ENCODE results near the gene C8B.

C8B gene

DNA sequence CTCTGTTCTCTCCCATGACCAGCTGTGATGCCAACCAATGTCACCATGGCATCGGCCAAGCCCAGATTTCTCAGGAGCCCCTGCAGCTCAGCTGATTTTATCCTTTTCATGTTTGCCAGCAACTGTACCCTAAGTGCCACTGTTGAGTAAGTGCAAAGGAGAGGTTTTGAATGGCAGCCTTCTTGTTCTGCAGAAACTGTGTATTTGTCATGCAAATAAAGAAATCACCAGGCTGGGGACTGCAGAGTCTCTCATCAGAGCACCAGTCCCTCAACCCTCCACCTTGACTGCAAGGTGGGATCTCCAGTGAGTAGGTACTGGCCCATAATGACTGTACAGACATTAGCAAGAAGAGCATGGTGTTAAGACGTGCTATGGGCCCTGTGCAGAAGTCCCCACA is 26.6 kb downstream of the C8B start:
- no peak overlapping the region for H3K9ac ChIP-seq (ENCODE audit: low read length)
- H3K4me3 ChIP-seq (ENCODE audit: low read length), result no peak overlapping the region
- H3K27me3 ChIP-seq (ENCODE audit: control insufficient read depth, insufficient read depth, low read length), result no peaks in the 10 kb centered on the region
- no peaks in the 10 kb centered on the region for H3K4me1 ChIP-seq (ENCODE audit: control insufficient read depth, insufficient read depth, low read length)
- H3K36me3 ChIP-seq (ENCODE audit: control insufficient read depth, insufficient read depth, low read length), result no peaks in the 10 kb centered on the region
- no peak overlapping the region for H3K27ac ChIP-seq (ENCODE audit: low read depth, low read length)

GRCh38 chr1:56938646-56939045 is 27.2 kb downstream of the C8B start:
- Histone ChIP-seq H3K27ac (ENCODE audit: low read depth, low read length) (no peak overlapping the region), H3K9ac (ENCODE audit: low read length) (no peak overlapping the region), H3K4me1 (ENCODE audit: control insufficient read depth, insufficient read depth, low read length) (no peaks in the 10 kb centered on the region), H3K36me3 (ENCODE audit: control insufficient read depth, insufficient read depth, low read length) (no peaks in the 10 kb centered on the region), H3K4me3 (ENCODE audit: low read length) (no peak overlapping the region), H3K27me3 (ENCODE audit: control insufficient read depth, insufficient read depth, low read length) (no peaks in the 10 kb centered on the region)

DNA sequence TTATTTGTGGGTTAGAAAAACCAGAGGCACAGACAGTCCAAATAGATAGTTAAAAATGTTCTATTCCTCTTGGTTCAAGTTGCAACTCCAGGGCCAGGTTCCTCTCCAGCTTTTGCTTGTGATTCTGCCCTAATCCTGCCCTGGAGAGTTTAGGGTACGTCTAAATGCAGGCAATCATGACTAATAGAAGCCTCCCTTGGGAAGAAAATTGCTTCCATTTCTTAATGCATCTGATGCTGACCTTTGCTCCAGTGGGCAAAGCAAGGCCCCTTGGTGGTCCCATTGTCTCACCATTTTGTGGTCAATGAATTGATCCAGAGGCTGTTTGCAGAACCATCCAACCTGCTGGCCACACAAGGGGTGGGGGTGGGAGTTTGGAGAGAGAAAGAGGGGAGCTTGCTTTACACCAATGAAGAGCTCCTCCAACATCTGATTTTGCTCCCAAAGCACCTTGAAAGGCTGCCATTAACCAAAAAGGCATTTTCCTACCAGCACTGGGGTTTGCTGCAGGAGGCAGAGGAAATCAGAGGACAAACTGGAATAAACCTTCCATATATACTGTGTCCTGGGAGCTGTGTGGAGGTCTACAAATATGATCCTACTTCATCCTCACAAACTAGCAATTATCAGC is 31.3 kb downstream of the C8B start:
- Histone ChIP-seq H3K27ac (ENCODE audit: low read depth, low read length) (no peak overlapping the region), H3K36me3 (ENCODE audit: control insufficient read depth, insufficient read depth, low read length) (no peaks in the 10 kb centered on the region), H3K27me3 (ENCODE audit: control insufficient read depth, insufficient read depth, low read length) (no peaks in the 10 kb centered on the region), H3K4me1 (ENCODE audit: control insufficient read depth, insufficient read depth, low read length) (no peaks in the 10 kb centered on the region), H3K9ac (ENCODE audit: low read length) (no peak overlapping the region), H3K4me3 (ENCODE audit: low read length) (no peak overlapping the region)

- Histone ChIP-seq H3K4me1 (ENCODE audit: control insufficient read depth, insufficient read depth, low read length) (no peaks in the 10 kb centered on the region), H3K4me3 (ENCODE audit: low read length) (no peak overlapping the region), H3K27ac (ENCODE audit: low read depth, low read length) (no peak overlapping the region), H3K9ac (ENCODE audit: low read length) (no peak overlapping the region), H3K27me3 (ENCODE audit: control insufficient read depth, insufficient read depth, low read length) (no peaks in the 10 kb centered on the region), H3K36me3 (ENCODE audit: control insufficient read depth, insufficient read depth, low read length) (no peaks in the 10 kb centered on the region)
These were observed 32.2 kb downstream of the C8B start for GRCh38 chr1:56933606-56934005.

DNA sequence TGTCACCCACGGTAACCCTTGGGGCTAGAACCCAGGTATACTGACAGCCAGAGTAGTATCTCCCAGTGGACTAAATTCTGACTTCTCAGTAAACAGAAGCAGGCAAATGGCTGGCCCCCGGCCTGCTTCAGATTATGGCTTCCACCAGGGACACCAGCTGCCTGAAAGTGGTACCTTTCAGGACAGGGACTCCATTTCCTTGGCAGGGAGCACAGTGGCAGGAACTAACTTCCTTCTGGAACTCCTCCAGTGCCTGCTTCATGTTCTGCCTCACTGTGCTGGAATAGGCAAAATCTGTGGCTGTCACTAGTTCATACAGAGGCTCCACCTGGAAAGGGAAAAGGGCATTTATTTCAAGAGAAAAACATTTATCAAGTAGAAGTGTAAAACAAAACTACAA is 32.7 kb downstream of the C8B start:
- Histone ChIP-seq H3K36me3 (ENCODE audit: control insufficient read depth, insufficient read depth, low read length) (no peaks in the 10 kb centered on the region), H3K27ac (ENCODE audit: low read depth, low read length) (no peak overlapping the region), H3K4me3 (ENCODE audit: low read length) (no peak overlapping the region), H3K27me3 (ENCODE audit: control insufficient read depth, insufficient read depth, low read length) (no peaks in the 10 kb centered on the region), H3K9ac (ENCODE audit: low read length) (no peak overlapping the region), H3K4me1 (ENCODE audit: control insufficient read depth, insufficient read depth, low read length) (no peaks in the 10 kb centered on the region)

- Histone ChIP-seq H3K4me3 (ENCODE audit: low read length) (no peak overlapping the region), H3K9ac (ENCODE audit: low read length) (no peak overlapping the region), H3K36me3 (ENCODE audit: control insufficient read depth, insufficient read depth, low read length) (no peaks in the 10 kb centered on the region), H3K27ac (ENCODE audit: low read depth, low read length) (no peak overlapping the region), H3K4me1 (ENCODE audit: control insufficient read depth, insufficient read depth, low read length) (no peaks in the 10 kb centered on the region), H3K27me3 (ENCODE audit: control insufficient read depth, insufficient read depth, low read length) (no peaks in the 10 kb centered on the region)
These were observed 34.1 kb downstream of the C8B start for GRCh38 chr1:56931686-56932085.

DNA sequence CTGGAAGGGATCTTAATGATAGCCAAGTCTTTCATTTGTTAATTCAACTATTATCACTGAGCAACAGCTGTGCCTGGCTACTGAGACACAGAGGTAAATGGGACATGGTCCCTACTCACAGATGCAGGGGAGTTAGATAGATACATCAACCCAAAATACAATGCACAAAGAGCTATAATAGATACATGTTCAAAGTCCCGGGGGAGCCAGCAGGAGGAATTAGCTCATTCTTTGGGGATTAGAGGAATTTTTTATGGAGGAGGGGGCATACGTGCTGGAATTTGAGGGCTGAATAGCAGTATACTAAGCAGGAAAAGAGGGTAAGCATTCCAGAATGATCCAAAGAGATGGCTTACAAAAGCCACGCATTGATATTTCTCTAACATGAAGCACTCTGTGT is 34.6 kb downstream of the C8B start:
- Histone ChIP-seq H3K36me3 (ENCODE audit: control insufficient read depth, insufficient read depth, low read length) (no peaks in the 10 kb centered on the region), H3K4me1 (ENCODE audit: control insufficient read depth, insufficient read depth, low read length) (no peaks in the 10 kb centered on the region), H3K9ac (ENCODE audit: low read length) (no peak overlapping the region), H3K4me3 (ENCODE audit: low read length) (no peak overlapping the region), H3K27me3 (ENCODE audit: control insufficient read depth, insufficient read depth, low read length) (no peaks in the 10 kb centered on the region), H3K27ac (ENCODE audit: low read depth, low read length) (no peak overlapping the region)

DNA sequence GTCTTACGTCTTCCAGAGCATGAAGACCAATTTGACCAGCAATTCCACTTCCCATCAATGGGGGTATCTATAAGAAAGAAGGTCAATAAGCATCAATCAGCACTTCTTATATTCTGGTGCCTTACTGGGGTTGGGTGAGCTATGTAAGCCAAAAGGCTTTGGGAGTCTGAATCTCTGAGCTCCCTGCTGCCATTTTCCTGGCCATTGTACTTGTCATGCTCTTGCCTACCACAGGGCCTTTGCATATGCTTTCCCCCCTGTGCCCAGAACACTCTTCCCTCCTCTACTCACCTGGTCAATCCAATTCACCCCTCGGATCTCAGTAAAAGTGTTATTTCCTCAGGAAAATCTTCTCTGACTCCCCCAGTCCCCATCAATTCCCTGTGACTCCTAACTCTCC is 36.3 kb downstream of the C8B start:
- Histone ChIP-seq H3K4me1 (ENCODE audit: control insufficient read depth, insufficient read depth, low read length) (no peaks in the 10 kb centered on the region), H3K4me3 (ENCODE audit: low read length) (no peak overlapping the region), H3K9ac (ENCODE audit: low read length) (no peak overlapping the region), H3K27me3 (ENCODE audit: control insufficient read depth, insufficient read depth, low read length) (no peaks in the 10 kb centered on the region), H3K36me3 (ENCODE audit: control insufficient read depth, insufficient read depth, low read length) (no peaks in the 10 kb centered on the region), H3K27ac (ENCODE audit: low read depth, low read length) (no peak overlapping the region)

DNA sequence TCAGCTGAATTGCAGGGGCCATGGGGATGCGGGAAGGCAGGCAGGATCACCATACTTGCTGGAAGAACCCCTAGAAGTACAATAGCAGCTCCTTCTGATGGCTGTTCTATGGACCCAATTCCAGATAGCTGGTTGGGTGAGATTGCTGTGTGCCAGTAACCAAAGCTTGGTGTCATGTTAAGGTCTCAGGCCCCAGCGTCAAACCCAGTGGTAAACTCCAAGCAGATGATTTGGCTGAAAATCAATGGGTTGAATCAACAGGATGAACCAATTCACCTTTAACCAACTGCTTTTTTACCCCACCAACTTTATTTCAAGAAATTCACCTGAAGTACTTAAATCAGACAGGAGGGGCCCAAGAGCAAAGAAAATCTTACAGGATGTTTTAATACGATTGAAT is 37.8 kb downstream of the C8B start:
- no peak overlapping the region for H3K27ac ChIP-seq (ENCODE audit: low read depth, low read length)
- H3K4me3 ChIP-seq (ENCODE audit: low read length), result no peak overlapping the region
- H3K36me3 ChIP-seq (ENCODE audit: control insufficient read depth, insufficient read depth, low read length), result no peaks in the 10 kb centered on the region
- no peaks in the 10 kb centered on the region for H3K27me3 ChIP-seq (ENCODE audit: control insufficient read depth, insufficient read depth, low read length)
- no peaks in the 10 kb centered on the region for H3K4me1 ChIP-seq (ENCODE audit: control insufficient read depth, insufficient read depth, low read length)
- H3K9ac ChIP-seq (ENCODE audit: low read length), result no peak overlapping the region

DNA sequence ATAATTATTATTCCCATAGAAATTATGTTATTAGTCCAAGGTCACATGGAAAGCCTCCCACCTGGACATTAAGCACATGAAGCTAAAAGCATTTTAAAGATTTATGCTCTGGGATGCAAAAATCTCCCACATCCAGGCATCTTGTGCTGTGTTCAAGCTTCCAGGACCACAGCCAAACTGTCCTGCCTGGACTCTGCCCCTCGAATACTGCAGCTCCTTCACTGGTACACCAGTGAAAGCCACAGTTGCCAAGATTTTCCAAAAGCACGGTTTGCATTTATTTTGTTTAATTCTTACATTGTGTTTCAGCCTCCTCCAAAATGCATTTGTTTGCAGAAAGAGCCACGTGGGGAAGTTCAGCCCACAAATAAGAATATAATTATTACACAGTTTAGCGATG is 38.6 kb downstream of the C8B start:
- Histone ChIP-seq H3K4me3 (ENCODE audit: low read length) (no peak overlapping the region), H3K9ac (ENCODE audit: low read length) (no peak overlapping the region), H3K4me1 (ENCODE audit: control insufficient read depth, insufficient read depth, low read length) (no peaks in the 10 kb centered on the region), H3K27ac (ENCODE audit: low read depth, low read length) (no peak overlapping the region), H3K36me3 (ENCODE audit: control insufficient read depth, insufficient read depth, low read length) (no peaks in the 10 kb centered on the region), H3K27me3 (ENCODE audit: control insufficient read depth, insufficient read depth, low read length) (no peaks in the 10 kb centered on the region)

DNA sequence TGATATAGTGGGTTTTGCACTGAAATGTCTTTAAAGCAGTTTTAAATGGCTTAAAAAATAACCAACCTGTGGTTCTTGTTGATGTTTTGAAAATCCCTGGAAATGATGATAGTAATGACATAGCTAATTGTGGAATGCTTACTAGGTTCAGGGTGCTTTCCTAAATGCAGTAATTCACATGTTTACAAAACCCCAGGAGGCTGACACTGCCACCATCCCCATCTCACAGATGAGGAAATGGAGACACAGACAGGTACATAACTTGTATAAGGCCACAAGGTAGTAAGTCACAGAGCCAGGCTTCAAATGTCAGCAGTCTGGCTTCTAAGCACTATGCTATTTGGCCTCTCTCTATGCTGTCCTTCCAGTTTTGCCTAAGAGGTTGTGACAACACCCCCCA is 40.6 kb downstream of the C8B start:
- Histone ChIP-seq H3K27ac (ENCODE audit: low read depth, low read length) (no peak overlapping the region), H3K4me3 (ENCODE audit: low read length) (no peak overlapping the region), H3K27me3 (ENCODE audit: control insufficient read depth, insufficient read depth, low read length) (no peaks in the 10 kb centered on the region), H3K4me1 (ENCODE audit: control insufficient read depth, insufficient read depth, low read length) (no peaks in the 10 kb centered on the region), H3K36me3 (ENCODE audit: control insufficient read depth, insufficient read depth, low read length) (no peaks in the 10 kb centered on the region), H3K9ac (ENCODE audit: low read length) (no peak overlapping the region)

- H3K4me1 ChIP-seq (ENCODE audit: control insufficient read depth, insufficient read depth, low read length), result no peaks in the 10 kb centered on the region
- no peak overlapping the region for H3K9ac ChIP-seq (ENCODE audit: low read length)
- H3K36me3 ChIP-seq (ENCODE audit: control insufficient read depth, insufficient read depth, low read length), result no peaks in the 10 kb centered on the region
- H3K27ac ChIP-seq (ENCODE audit: low read depth, low read length), result no peak overlapping the region
- H3K4me3 ChIP-seq (ENCODE audit: low read length), result no peak overlapping the region
- H3K27me3 ChIP-seq (ENCODE audit: control insufficient read depth, insufficient read depth, low read length), result no peaks in the 10 kb centered on the region
These were observed 41.7 kb downstream of the C8B start for GRCh38 chr1:56924116-56924515.

GRCh38 chr1:56923201-56923600 is 42.6 kb downstream of the C8B start:
- Histone ChIP-seq H3K27me3 (ENCODE audit: control insufficient read depth, insufficient read depth, low read length) (no peaks in the 10 kb centered on the region), H3K9ac (ENCODE audit: low read length) (no peak overlapping the region), H3K36me3 (ENCODE audit: control insufficient read depth, insufficient read depth, low read length) (no peaks in the 10 kb centered on the region), H3K27ac (ENCODE audit: low read depth, low read length) (no peak overlapping the region), H3K4me1 (ENCODE audit: control insufficient read depth, insufficient read depth, low read length) (no peaks in the 10 kb centered on the region), H3K4me3 (ENCODE audit: low read length) (no peak overlapping the region)

All from rectal smooth muscle tissue (tissue), 1 donor.